H9 (cell line): ENCODE results near the gene NSUN7. TPM values are rescaled to one million over a fixed set of nuclear protein-coding genes. Genes with fewer than 3 reads are reported as not detected.

Experiments
- DNase-seq: peaks from one replicate; pipeline ENCODE4 v3.0.0-alpha.2; 2017
- H2AFZ ChIP-seq: one replicate; pipeline ENCODE4 v1.6.1; 2013; ENCODE audit warnings: mild to moderate bottlenecking, low read length, control low read depth, moderate library complexity
- H2AK5ac ChIP-seq: 2 replicates; pipeline ENCODE4 v1.6.1; 2013; ENCODE audit warnings: low read length, control low read depth, mixed read lengths; ENCODE audit not compliant: insufficient read length
- H2BK120ac ChIP-seq: one replicate; pipeline ENCODE4 v1.6.1; 2013; ENCODE audit warnings: low read depth, mild to moderate bottlenecking, low read length, control low read depth, inconsistent platforms; ENCODE audit not compliant: poor library complexity, severe bottlenecking
- H2BK12ac ChIP-seq: 2 replicates; pipeline ENCODE4 v1.6.1; 2013; ENCODE audit warnings: low read length, control low read depth, mixed read lengths, low read depth; ENCODE audit not compliant: insufficient read length
- H2BK15ac ChIP-seq: 2 replicates; pipeline ENCODE4 v1.6.1; 2013; ENCODE audit warnings: low read depth, low read length, control low read depth
- H2BK20ac ChIP-seq: one replicate; pipeline ENCODE4 v1.6.1; 2013; ENCODE audit warnings: low read depth, mild to moderate bottlenecking, low read length, control low read depth, inconsistent platforms; ENCODE audit not compliant: poor library complexity, severe bottlenecking
- H2BK5ac ChIP-seq: 2 replicates; pipeline ENCODE4 v1.6.1; 2013; ENCODE audit warnings: low read length, control low read depth, mixed read lengths; ENCODE audit not compliant: insufficient read length
- H3K14ac ChIP-seq: 2 replicates; pipeline ENCODE4 v1.6.1; 2013; ENCODE audit warnings: low read length, control low read depth; ENCODE audit not compliant: insufficient read depth
- H3K18ac ChIP-seq: 2 replicates; pipeline ENCODE4 v1.6.1; 2013; ENCODE audit warnings: low read depth, mild to moderate bottlenecking, mixed read lengths, low read length, control low read depth; ENCODE audit not compliant: insufficient read length
- H3K23ac ChIP-seq: 2 replicates; pipeline ENCODE4 v1.6.1; 2013; ENCODE audit warnings: low read length, control low read depth, mixed read lengths, low read depth; ENCODE audit not compliant: insufficient read length
- H3K23me2 ChIP-seq: 2 replicates; pipeline ENCODE4 v1.6.1; 2013; ENCODE audit warnings: low read depth, mild to moderate bottlenecking, mixed read lengths, low read length, control low read depth; ENCODE audit not compliant: insufficient read length, poor library complexity, severe bottlenecking
- H3K27ac ChIP-seq: 2 replicates; pipeline ENCODE4 v1.5.1; 2013; ENCODE audit warnings: low read length, control low read depth, mixed read lengths, low read depth; ENCODE audit not compliant: insufficient read length
- H3K27me3 ChIP-seq: 2 replicates; pipeline ENCODE4 v1.6.1; 2013; ENCODE audit warnings: low read length, control low read depth, inconsistent platforms; ENCODE audit not compliant: insufficient read depth
- H3K4ac ChIP-seq: 2 replicates; pipeline ENCODE4 v1.6.1; 2013; ENCODE audit warnings: low read depth, mild to moderate bottlenecking, control low read depth, inconsistent platforms, low read length, moderate library complexity
- H3K4me1 ChIP-seq: 2 replicates; pipeline ENCODE4 v1.6.1; 2013; ENCODE audit warnings: low read length, control low read depth, inconsistent platforms; ENCODE audit not compliant: insufficient read depth
- H3K4me2 ChIP-seq: 2 replicates; pipeline ENCODE4 v1.6.1; 2013; ENCODE audit warnings: low read length, control low read depth, mixed read lengths; ENCODE audit not compliant: insufficient read length, insufficient read depth
- H3K56ac ChIP-seq: 2 replicates; pipeline ENCODE4 v1.6.1; 2013; ENCODE audit warnings: low read depth, mild to moderate bottlenecking, mixed read lengths, low read length, control low read depth; ENCODE audit not compliant: insufficient read length
- H3K79me1 ChIP-seq: 2 replicates; pipeline ENCODE4 v1.6.1; 2013; ENCODE audit warnings: low read depth, mild to moderate bottlenecking, moderate library complexity, low read length, control low read depth, inconsistent platforms; ENCODE audit not compliant: insufficient read depth, poor library complexity, severe bottlenecking
- H3K79me2 ChIP-seq: 2 replicates; pipeline ENCODE4 v1.6.1; 2013; ENCODE audit warnings: low read length, control low read depth, inconsistent platforms; ENCODE audit not compliant: insufficient read depth
- H3K9ac ChIP-seq: 2 replicates; pipeline ENCODE4 v1.6.1; 2013; ENCODE audit warnings: low read length, control low read depth, mixed read lengths; ENCODE audit not compliant: insufficient read length; ENCODE audit errors: extremely low read depth
- H3K9me3 ChIP-seq: one replicate; pipeline ENCODE4 v1.6.1; 2013; ENCODE audit warnings: low read depth, low read length, inconsistent platforms; ENCODE audit not compliant: control insufficient read depth
- H3T11ph ChIP-seq: one replicate; pipeline ENCODE4 v1.6.1; 2013; ENCODE audit warnings: mild to moderate bottlenecking, low read length, control low read depth, inconsistent platforms
- H4K20me1 ChIP-seq: one replicate; pipeline ENCODE4 v1.6.1; 2013; ENCODE audit not compliant: control insufficient read depth, insufficient read length, insufficient read depth
- H4K5ac ChIP-seq: 2 replicates; pipeline ENCODE4 v1.6.1; 2013; ENCODE audit warnings: low read depth, mild to moderate bottlenecking, mixed read lengths, low read length, control low read depth; ENCODE audit not compliant: insufficient read length
- H4K8ac ChIP-seq: replicated peaks from 2 replicates; pipeline ENCODE4 v1.6.1; 2013; ENCODE audit warnings: low read length, control low read depth, mixed read lengths, low read depth; ENCODE audit not compliant: insufficient read length
- H4K91ac ChIP-seq: 2 replicates; pipeline ENCODE4 v1.6.1; 2013; ENCODE audit warnings: low read depth, mild to moderate bottlenecking, moderate library complexity, mixed read lengths, low read length, control low read depth; ENCODE audit not compliant: insufficient read length
- H3K27ac Mint-ChIP-seq, 3 experiments: 2 replicates in 2 of 3; 3 replicates in 1 of 3; pipeline ENCODE4 v1.8.0; 2020 to 2021; ENCODE audit warnings: mixed read lengths in 3 of 3, mild to moderate bottlenecking in 1 of 3, moderate library complexity in 1 of 3
- H3K27me3 Mint-ChIP-seq: 2 replicates; pipeline ENCODE4 v1.8.0; 2021; ENCODE audit warnings: low read depth, mild to moderate bottlenecking, moderate library complexity, mixed read lengths
- H3K36me3 Mint-ChIP-seq, 3 experiments: 2 replicates in 2 of 3; 3 replicates in 1 of 3; pipeline ENCODE4 v1.8.0; 2020 to 2021; ENCODE audit warnings: low read depth in 3 of 3, mixed read lengths in 3 of 3; ENCODE audit not compliant: insufficient read depth in 1 of 3
- H3K4me1 Mint-ChIP-seq, 2 experiments: 2 replicates each; pipeline ENCODE4 v1.8.0; 2020; ENCODE audit warnings: mixed read lengths in 2 of 2
- H3K4me3 Mint-ChIP-seq, 2 experiments: 2 replicates in 1 of 2; 3 replicates in 1 of 2; pipeline ENCODE4 v1.8.0; 2020 to 2021; ENCODE audit warnings: mild to moderate bottlenecking in 2 of 2, mixed read lengths in 2 of 2, moderate library complexity in 1 of 2
- H3K9me3 Mint-ChIP-seq, 2 experiments: 2 replicates in 1 of 2; 3 replicates in 1 of 2; pipeline ENCODE4 v1.8.0; 2020; ENCODE audit warnings: mild to moderate bottlenecking in 2 of 2, mixed read lengths in 2 of 2, moderate library complexity in 1 of 2
- WGBS: extraction: QIAGEN DNeasy Blood & Tissue Kit; methylation state at CpG from one replicate; pipeline ENCODE4 v1.1.7; 2013; ENCODE audit warnings: missing lambda C conversion rate, low lambda C conversion rate, mixed read lengths; ENCODE audit not compliant: insufficient read length; ENCODE audit errors: extremely low coverage; 5-methylcytosine and 5-hydroxymethylcytosine counted together
- total RNA-seq: library from RNA; stranded (reverse); gene quantifications from 2 replicates; pipeline ENCODE4 v1.2.1, GENCODE V29; 2021
- TF ChIP-seq, protein P1 (sequence below): fragments of 200-600 bp; sonication (generic); conservative IDR thresholded peaks from 3 replicates; pipeline ENCODE4 v1.8.0; 2021; ENCODE audit warnings: antibody characterized with exemption, mild to moderate bottlenecking

NSUN7 gene
- total RNA-seq, 1 experiment from 2014 or later = 15.9 TPM

- peaks cover 17 to 20% of the 10 kb centered on the region in 2 experiments for H3K4me1 Mint-ChIP-seq
- H3K23me2 ChIP-seq = no peaks in the 10 kb centered on the region
- WGBS = no CpG with 5 or more reads among the region's 5 CpGs
- no peak overlapping the region for H2AFZ ChIP-seq
- no peaks in the 10 kb centered on the region for H3K79me2 ChIP-seq
- no peak overlapping the region for H3K9ac ChIP-seq
- H3K27me3 Mint-ChIP-seq = no peaks in the 10 kb centered on the region
- no peak overlapping the region for H3K56ac ChIP-seq
- no peaks in the 10 kb centered on the region for H3K9me3 Mint-ChIP-seq
- H2BK12ac ChIP-seq = no peak overlapping the region
- no peak overlapping the region for H3K18ac ChIP-seq
- H2BK120ac ChIP-seq = no peak overlapping the region
- H2AK5ac ChIP-seq = no peak overlapping the region
- H3K14ac ChIP-seq = no peak overlapping the region
- no peak for DNase-seq
- no peaks in the 10 kb centered on the region for H3K79me1 ChIP-seq
- TF ChIP-seq, protein P1, sequence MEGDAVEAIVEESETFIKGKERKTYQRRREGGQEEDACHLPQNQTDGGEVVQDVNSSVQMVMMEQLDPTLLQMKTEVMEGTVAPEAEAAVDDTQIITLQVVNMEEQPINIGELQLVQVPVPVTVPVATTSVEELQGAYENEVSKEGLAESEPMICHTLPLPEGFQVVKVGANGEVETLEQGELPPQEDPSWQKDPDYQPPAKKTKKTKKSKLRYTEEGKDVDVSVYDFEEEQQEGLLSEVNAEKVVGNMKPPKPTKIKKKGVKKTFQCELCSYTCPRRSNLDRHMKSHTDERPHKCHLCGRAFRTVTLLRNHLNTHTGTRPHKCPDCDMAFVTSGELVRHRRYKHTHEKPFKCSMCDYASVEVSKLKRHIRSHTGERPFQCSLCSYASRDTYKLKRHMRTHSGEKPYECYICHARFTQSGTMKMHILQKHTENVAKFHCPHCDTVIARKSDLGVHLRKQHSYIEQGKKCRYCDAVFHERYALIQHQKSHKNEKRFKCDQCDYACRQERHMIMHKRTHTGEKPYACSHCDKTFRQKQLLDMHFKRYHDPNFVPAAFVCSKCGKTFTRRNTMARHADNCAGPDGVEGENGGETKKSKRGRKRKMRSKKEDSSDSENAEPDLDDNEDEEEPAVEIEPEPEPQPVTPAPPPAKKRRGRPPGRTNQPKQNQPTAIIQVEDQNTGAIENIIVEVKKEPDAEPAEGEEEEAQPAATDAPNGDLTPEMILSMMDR = peak; percentile 68
- no peak overlapping the region for H2BK20ac ChIP-seq
- H3K27me3 ChIP-seq = no peaks in the 10 kb centered on the region
- H4K91ac ChIP-seq = no peak overlapping the region
- H3K9me3 ChIP-seq = no peaks in the 10 kb centered on the region
- no peak overlapping the region for H3K4me2 ChIP-seq
- H3K27ac ChIP-seq = no peak overlapping the region
- H2BK5ac ChIP-seq = no peak overlapping the region
- H3K4me3 Mint-ChIP-seq = 0 out of 5 replicates have a peak overlapping the region, but pooled peaks of 1 of the 2 experiments have one; percentile 1
- H3K36me3 Mint-ChIP-seq = no peaks in the 10 kb centered on the region
- H4K20me1 ChIP-seq = no peaks in the 10 kb centered on the region
- H2BK15ac ChIP-seq = no peak overlapping the region
- no peak overlapping the region for H3K4ac ChIP-seq
- no peak overlapping the region for H3T11ph ChIP-seq
- H4K5ac ChIP-seq = no peak overlapping the region
- no peaks in the 10 kb centered on the region; the same call in 1 of the 2 replicates for H3K4me1 ChIP-seq
- H4K8ac ChIP-seq = no peak overlapping the region
- H3K27ac Mint-ChIP-seq = peak overlapping the region; percentile 13 to 78 (median 44); a peak in 6 of 7 replicates
- no peak overlapping the region for H3K23ac ChIP-seq
Observed at GRCh38 chr4:40719008-40719623, 30.6 kb upstream of the NSUN7 start.
